Keratinocyte (primary cell): ENCODE results near the gene JAG2.

Source experiments
- EZH2 ChIP-seq: IDR thresholded peaks from one replicate; pipeline ENCODE4 v1.6.1; 2012; ENCODE audit warnings: inconsistent platforms, mild to moderate bottlenecking, low read length, moderate library complexity
- TF ChIP-seq, protein P1 (sequence below), 3 experiments: IDR thresholded peaks in 1 of 3; conservative IDR thresholded peaks in 1 of 3; optimal IDR thresholded peaks in 1 of 3; 2 replicates in 2 of 3; 3 replicates in 1 of 3; pipeline versions ENCODE3 to v1.5.1; 2011; ENCODE audit warnings: low read length in 3 of 3, mild to moderate bottlenecking in 3 of 3, moderate library complexity in 2 of 3, control low read depth in 1 of 3, inconsistent platforms in 1 of 3; ENCODE audit not compliant: insufficient read depth in 2 of 3; ENCODE audit errors: extremely low read depth in 1 of 3

GRCh38 chr14:105204206-105204930 is 35.8 kb upstream of the JAG2 start:
- TF ChIP-seq, protein P1, sequence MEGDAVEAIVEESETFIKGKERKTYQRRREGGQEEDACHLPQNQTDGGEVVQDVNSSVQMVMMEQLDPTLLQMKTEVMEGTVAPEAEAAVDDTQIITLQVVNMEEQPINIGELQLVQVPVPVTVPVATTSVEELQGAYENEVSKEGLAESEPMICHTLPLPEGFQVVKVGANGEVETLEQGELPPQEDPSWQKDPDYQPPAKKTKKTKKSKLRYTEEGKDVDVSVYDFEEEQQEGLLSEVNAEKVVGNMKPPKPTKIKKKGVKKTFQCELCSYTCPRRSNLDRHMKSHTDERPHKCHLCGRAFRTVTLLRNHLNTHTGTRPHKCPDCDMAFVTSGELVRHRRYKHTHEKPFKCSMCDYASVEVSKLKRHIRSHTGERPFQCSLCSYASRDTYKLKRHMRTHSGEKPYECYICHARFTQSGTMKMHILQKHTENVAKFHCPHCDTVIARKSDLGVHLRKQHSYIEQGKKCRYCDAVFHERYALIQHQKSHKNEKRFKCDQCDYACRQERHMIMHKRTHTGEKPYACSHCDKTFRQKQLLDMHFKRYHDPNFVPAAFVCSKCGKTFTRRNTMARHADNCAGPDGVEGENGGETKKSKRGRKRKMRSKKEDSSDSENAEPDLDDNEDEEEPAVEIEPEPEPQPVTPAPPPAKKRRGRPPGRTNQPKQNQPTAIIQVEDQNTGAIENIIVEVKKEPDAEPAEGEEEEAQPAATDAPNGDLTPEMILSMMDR (optimal IDR thresholded peaks at IDR 0.05 in 1 of 3, IDR thresholded peaks at IDR 0.05 in 1 of 3, conservative IDR thresholded peaks at IDR 0.05 in 1 of 3; ENCODE audit: extremely low read depth in 1 of 3, insufficient read depth in 2 of 3, low read length in 3 of 3): no peak
- no peak for TF ChIP-seq EZH2
